AG20443 (cell line): ENCODE results near the gene MZT2A.
"Not testable (repeated sequence)": the region's sequence is repeated elsewhere in the genome, so short reads cannot be mapped to it uniquely, and the experiment has no call there.

Experiments
- DNase-seq: peaks from one replicate; pipeline ENCODE4 v3.0.0; 2012; ENCODE audit warnings: low spot score, mixed read lengths

MZT2A gene

GRCh38 chr2:131492015-131492417 lies at the start of gene MZT2A:
MZT2A (minus strand) TSS chr2:131492397; CDS start chr2:131492376, 21 bp downstream.
- DNase-seq: peak; percentile 31

GRCh38 chr2:131538856-131539255 lies 46.7 kb upstream of the MZT2A start:
- not testable (repeated sequence) for DNase-seq

- not testable (repeated sequence) for DNase-seq
Measured at GRCh38 chr2:131536841-131537240, 44.6 kb upstream of the MZT2A start.

GRCh38 chr2:131535951-131536826 lies 44.0 kb upstream of the MZT2A start:
- DNase-seq: not testable (repeated sequence)

GRCh38 chr2:131535526-131535925 lies 43.3 kb upstream of the MZT2A start:
- DNase-seq: no peak

- DNase-seq: not testable (repeated sequence)
Measured at GRCh38 chr2:131534965-131535364, 42.8 kb upstream of the MZT2A start.

- not testable (repeated sequence) for DNase-seq
Measured at GRCh38 chr2:131534317-131534672, 42.1 kb upstream of the MZT2A start.

GRCh38 chr2:131533609-131534316 lies 41.6 kb upstream of the MZT2A start:
- DNase-seq: not testable (repeated sequence)

GRCh38 chr2:131532723-131533608 lies 40.8 kb upstream of the MZT2A start:
- not testable (repeated sequence) for DNase-seq

- not testable (repeated sequence) for DNase-seq
Measured at GRCh38 chr2:131531547-131532185, 39.5 kb upstream of the MZT2A start.

- not testable (repeated sequence) for DNase-seq
Measured at GRCh38 chr2:131530626-131531344, 38.6 kb upstream of the MZT2A start.

- not testable (repeated sequence) for DNase-seq
Measured at GRCh38 chr2:131529864-131530445, 37.8 kb upstream of the MZT2A start.

- DNase-seq: not testable (repeated sequence)
Measured at GRCh38 chr2:131528981-131529863, 37.0 kb upstream of the MZT2A start.

- DNase-seq: not testable (repeated sequence)
Measured at GRCh38 chr2:131527131-131528001, 35.2 kb upstream of the MZT2A start, which contains the start of gene CCDC74A. CCDC74A (plus strand) TSS chr2:131527888; CDS start chr2:131527971, 83 bp downstream.

GRCh38 chr2:131525256-131525655 lies 33.1 kb upstream of the MZT2A start:
- DNase-seq: not testable (repeated sequence)

GRCh38 chr2:131521961-131522781 lies 30.0 kb upstream of the MZT2A start:
- peak; percentile 55 for DNase-seq

GRCh38 chr2:131521524-131521923 lies 29.3 kb upstream of the MZT2A start:
- not testable (repeated sequence) for DNase-seq
